ENCODE measurements around the gene KLK12. TPM values are rescaled to one million over a fixed set of nuclear protein-coding genes. Genes with fewer than 3 reads are reported as not detected.

Gene KLK12
- total and polyA plus RNA-seq, 7 donors: not detected

- no peaks in the 10 kb centered on the region for H3K9me3 ChIP-seq
- H3K27me3 ChIP-seq (ENCODE audit: insufficient read depth in 3 of 3, low read length in 2 of 3): peaks cover 0 to 35% (median 2%) of the 10 kb centered on the region in 3 donors
- H3K4me1 ChIP-seq: no peaks in the 10 kb centered on the region
- TF ChIP-seq, protein P1, sequence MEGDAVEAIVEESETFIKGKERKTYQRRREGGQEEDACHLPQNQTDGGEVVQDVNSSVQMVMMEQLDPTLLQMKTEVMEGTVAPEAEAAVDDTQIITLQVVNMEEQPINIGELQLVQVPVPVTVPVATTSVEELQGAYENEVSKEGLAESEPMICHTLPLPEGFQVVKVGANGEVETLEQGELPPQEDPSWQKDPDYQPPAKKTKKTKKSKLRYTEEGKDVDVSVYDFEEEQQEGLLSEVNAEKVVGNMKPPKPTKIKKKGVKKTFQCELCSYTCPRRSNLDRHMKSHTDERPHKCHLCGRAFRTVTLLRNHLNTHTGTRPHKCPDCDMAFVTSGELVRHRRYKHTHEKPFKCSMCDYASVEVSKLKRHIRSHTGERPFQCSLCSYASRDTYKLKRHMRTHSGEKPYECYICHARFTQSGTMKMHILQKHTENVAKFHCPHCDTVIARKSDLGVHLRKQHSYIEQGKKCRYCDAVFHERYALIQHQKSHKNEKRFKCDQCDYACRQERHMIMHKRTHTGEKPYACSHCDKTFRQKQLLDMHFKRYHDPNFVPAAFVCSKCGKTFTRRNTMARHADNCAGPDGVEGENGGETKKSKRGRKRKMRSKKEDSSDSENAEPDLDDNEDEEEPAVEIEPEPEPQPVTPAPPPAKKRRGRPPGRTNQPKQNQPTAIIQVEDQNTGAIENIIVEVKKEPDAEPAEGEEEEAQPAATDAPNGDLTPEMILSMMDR (IDR thresholded peaks at IDR 0.05): no peak
- H3K36me3 ChIP-seq (ENCODE audit: insufficient read depth in 1 of 2, low read depth in 1 of 2): no peaks in the 10 kb centered on the region
- 55 to 57% (median 56%) methylated on average over 7 of the region's 7 CpGs for WGBS, 3 donors
- intact Hi-C loops (cut with DNase I): no loop called here
- DNase-seq (no peak), ATAC-seq (no peak)
- no peak overlapping the region for H3K27ac ChIP-seq
- H3K4me3 ChIP-seq: no peak overlapping the region
Observed at GRCh38 chr19:51066393-51067186, 31.8 kb upstream of the KLK12 start.

- Histone ChIP-seq H3K4me1 (no peaks in the 10 kb centered on the region), H3K27me3 (ENCODE audit: insufficient read depth in 3 of 3, low read length in 2 of 3) (peaks cover 0 to 40% (median 2%) of the 10 kb centered on the region in 3 donors), H3K4me3 (no peak overlapping the region), H3K9me3 (no peaks in the 10 kb centered on the region), H3K27ac (no peak overlapping the region), H3K36me3 (ENCODE audit: insufficient read depth in 1 of 2, low read depth in 1 of 2) (no peaks in the 10 kb centered on the region)
- intact Hi-C loops (cut with DNase I): no loop called here
- no peak for ATAC-seq
- no peak for DNase-seq
- TF ChIP-seq, protein P1 (IDR thresholded peaks at IDR 0.05): no peak
- 11% methylated on average over 21 to 25 of the region's 25 CpGs for WGBS, 3 donors
Observed at GRCh38 chr19:51065221-51065960, 30.6 kb upstream of the KLK12 start.

- H3K4me3 ChIP-seq: no peak within 1 kb of the TSS
Observed at GRCh38 chr19:51064534-51065220, 29.9 kb upstream of the KLK12 start, which contains the start of gene KLK13. TSS of gene KLK13 (minus strand) at chr19:51065092. CDS start at chr19:51065067, 25 bp downstream.

DNA sequence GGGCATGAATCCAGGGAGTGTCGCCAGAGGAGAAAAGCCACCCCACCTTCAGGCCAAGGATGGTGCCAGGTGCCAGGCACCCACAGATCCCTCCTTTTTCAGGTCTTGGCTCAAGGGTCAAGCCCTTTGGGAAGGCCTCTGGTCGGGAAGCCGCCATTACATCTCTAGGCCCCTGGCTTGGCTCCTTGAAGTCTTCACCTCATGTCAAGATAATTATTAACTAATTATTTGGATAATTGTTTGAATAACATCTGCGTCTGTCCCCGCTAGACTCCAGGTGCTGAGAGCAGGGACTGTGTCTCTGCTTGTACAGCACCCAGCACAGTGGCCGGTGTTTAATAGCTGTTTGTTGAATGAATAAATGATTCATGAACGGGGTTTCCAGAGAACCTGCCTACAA is 28.9 kb upstream of the KLK12 start:
- intact Hi-C loops (cut with DNase I): no loop called here
- Histone ChIP-seq H3K36me3 (ENCODE audit: insufficient read depth in 1 of 2, low read depth in 1 of 2) (no peaks in the 10 kb centered on the region), H3K4me3 (no peak overlapping the region), H3K9me3 (no peaks in the 10 kb centered on the region), H3K27ac (no peak overlapping the region), H3K4me1 (no peaks in the 10 kb centered on the region), H3K27me3 (ENCODE audit: insufficient read depth in 3 of 3, low read length in 2 of 3) (peaks cover 0 to 40% (median 2%) of the 10 kb centered on the region in 3 donors)
- DNase-seq (no peak), ATAC-seq (no peak)
- TF ChIP-seq, protein P1 (IDR thresholded peaks at IDR 0.05): no peak
- 85 to 91% (median 85%) methylated on average over 7 of the region's 7 CpGs for WGBS, 3 donors

More at GRCh38 chr19:51064534-51065220, 29.9 kb upstream of the KLK12 start, which contains the start of gene KLK13:
- DNase-seq (peak in 1 of 2 donors; percentile 30), ATAC-seq (no peak)
- Histone ChIP-seq H3K4me1 (no peaks in the 10 kb centered on the region), H3K27ac (no peak within 1 kb of the TSS), H3K9me3 (no peaks in the 10 kb centered on the region), H3K36me3 (ENCODE audit: insufficient read depth in 1 of 2, low read depth in 1 of 2) (no peaks in the 10 kb centered on the region), H3K27me3 (ENCODE audit: insufficient read depth in 3 of 3, low read length in 2 of 3) (peaks cover 0 to 40% (median 2%) of the 10 kb centered on the region in 3 donors)
- intact Hi-C loops (cut with DNase I): no loop called here
- TF ChIP-seq, protein P1 (IDR thresholded peaks at IDR 0.05): no peak
- 14 to 18% (median 15%) methylated on average over 25 to 38 of the region's 38 CpGs for WGBS, 3 donors
